Keratinocyte (primary cell): Measurements from ENCODE around the gene TOLLIP.
"Not testable (repeated sequence)": the region's sequence is repeated elsewhere in the genome, so short reads cannot be mapped to it uniquely, and the experiment has no call there.

ENCODE experiments used
- EZH2 ChIP-seq: IDR thresholded peaks from one replicate; pipeline ENCODE4 v1.6.1; 2012; ENCODE audit warnings: inconsistent platforms, mild to moderate bottlenecking, low read length, moderate library complexity
- TF ChIP-seq, protein P1 (sequence below), 3 experiments: IDR thresholded peaks in 1 of 3; conservative IDR thresholded peaks in 1 of 3; optimal IDR thresholded peaks in 1 of 3; 2 replicates in 2 of 3; 3 replicates in 1 of 3; pipeline versions ENCODE3 to v1.5.1; 2011; ENCODE audit warnings: low read length in 3 of 3, mild to moderate bottlenecking in 3 of 3, moderate library complexity in 2 of 3, control low read depth in 1 of 3, inconsistent platforms in 1 of 3; ENCODE audit not compliant: insufficient read depth in 2 of 3; ENCODE audit errors: extremely low read depth in 1 of 3

DNA sequence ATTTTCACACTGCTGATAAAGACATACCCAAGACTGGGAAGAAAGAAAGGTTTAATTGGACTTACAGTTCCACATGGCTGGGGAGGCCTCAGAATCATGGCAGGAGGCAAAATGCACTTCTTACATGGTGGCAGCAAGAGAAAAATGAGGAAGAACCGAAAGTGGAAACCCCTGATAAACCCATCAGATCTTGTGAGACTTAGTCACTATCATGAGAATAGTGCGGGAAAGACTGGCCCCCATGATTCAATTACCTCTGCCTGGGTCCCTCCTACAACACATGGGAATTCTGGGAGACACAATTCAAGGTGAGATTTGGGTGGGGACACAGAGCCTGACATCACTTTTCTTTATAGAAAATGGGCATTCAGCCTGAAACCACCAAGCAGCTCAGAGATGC lies 42.5 kb downstream of the TOLLIP start:
- TF ChIP-seq, protein P1, sequence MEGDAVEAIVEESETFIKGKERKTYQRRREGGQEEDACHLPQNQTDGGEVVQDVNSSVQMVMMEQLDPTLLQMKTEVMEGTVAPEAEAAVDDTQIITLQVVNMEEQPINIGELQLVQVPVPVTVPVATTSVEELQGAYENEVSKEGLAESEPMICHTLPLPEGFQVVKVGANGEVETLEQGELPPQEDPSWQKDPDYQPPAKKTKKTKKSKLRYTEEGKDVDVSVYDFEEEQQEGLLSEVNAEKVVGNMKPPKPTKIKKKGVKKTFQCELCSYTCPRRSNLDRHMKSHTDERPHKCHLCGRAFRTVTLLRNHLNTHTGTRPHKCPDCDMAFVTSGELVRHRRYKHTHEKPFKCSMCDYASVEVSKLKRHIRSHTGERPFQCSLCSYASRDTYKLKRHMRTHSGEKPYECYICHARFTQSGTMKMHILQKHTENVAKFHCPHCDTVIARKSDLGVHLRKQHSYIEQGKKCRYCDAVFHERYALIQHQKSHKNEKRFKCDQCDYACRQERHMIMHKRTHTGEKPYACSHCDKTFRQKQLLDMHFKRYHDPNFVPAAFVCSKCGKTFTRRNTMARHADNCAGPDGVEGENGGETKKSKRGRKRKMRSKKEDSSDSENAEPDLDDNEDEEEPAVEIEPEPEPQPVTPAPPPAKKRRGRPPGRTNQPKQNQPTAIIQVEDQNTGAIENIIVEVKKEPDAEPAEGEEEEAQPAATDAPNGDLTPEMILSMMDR (optimal IDR thresholded peaks at IDR 0.05 in 1 of 3, IDR thresholded peaks at IDR 0.05 in 1 of 3, conservative IDR thresholded peaks at IDR 0.05 in 1 of 3; ENCODE audit: extremely low read depth in 1 of 3, insufficient read depth in 2 of 3, low read length in 3 of 3), result not testable (repeated sequence)
- not testable (repeated sequence) for TF ChIP-seq EZH2
